NCI-H526 (cell line): ENCODE data around the gene NBPF12.
"Not testable (repeated sequence)": the region's sequence is repeated elsewhere in the genome, so short reads cannot be mapped to it uniquely, and the experiment has no call there.

ENCODE experiments used
- DNase-seq, 2 experiments: peaks; one replicate each; lab custom pipeline; 2025; lab: John Stamatoyannopoulos, UW

The NBPF12 gene, protein sequence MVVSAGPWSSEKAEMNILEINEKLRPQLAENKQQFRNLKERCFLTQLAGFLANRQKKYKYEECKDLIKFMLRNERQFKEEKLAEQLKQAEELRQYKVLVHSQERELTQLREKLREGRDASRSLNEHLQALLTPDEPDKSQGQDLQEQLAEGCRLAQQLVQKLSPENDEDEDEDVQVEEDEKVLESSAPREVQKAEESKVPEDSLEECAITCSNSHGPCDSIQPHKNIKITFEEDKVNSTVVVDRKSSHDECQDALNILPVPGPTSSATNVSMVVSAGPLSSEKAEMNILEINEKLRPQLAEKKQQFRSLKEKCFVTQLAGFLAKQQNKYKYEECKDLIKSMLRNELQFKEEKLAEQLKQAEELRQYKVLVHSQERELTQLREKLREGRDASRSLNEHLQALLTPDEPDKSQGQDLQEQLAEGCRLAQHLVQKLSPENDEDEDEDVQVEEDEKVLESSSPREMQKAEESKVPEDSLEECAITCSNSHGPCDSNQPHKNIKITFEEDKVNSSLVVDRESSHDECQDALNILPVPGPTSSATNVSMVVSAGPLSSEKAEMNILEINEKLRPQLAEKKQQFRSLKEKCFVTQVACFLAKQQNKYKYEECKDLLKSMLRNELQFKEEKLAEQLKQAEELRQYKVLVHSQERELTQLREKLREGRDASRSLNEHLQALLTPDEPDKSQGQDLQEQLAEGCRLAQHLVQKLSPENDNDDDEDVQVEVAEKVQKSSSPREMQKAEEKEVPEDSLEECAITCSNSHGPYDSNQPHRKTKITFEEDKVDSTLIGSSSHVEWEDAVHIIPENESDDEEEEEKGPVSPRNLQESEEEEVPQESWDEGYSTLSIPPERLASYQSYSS (N-terminal part only)

DNA sequence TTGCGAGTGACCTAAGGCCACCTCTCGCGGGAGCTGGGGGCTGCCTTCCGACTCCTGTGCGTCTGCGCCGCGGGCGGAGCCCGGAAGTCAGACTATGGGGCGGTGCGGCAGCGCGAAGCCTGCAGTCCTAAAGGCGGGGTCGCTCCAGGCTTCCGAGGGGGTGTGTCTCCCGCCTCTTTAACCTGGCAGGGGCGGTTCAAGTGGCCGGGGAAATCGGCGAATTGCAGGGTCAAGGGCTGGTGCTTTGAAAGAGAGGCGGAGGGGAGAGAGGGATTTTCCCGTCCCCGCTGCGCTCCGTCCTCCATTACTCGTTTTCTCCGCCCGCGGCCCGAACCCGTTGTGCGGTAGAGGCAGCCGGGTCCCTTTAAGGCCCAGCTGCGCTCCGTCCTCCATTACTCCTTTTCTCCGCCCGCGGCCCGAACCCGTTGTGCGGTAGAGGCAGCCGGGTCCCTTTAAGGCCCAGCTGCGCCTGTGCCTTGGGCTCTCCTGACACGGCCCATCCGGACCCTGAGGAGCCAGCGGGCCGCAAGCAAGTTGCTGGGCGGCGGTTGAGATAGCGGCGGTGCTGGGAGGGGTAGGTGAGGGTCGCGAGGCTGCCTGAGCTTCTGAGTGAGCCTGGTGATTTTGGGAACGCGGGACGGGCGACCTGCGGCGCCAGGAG, at the start of gene NBPF12:
TSS of gene NBPF12 (plus strand) at position 83 of the 661 bp plus-strand sequence. CDS start 21,820 bp downstream, outside the sequence.
- peak; percentile 85 to 96 for DNase-seq

DNA sequence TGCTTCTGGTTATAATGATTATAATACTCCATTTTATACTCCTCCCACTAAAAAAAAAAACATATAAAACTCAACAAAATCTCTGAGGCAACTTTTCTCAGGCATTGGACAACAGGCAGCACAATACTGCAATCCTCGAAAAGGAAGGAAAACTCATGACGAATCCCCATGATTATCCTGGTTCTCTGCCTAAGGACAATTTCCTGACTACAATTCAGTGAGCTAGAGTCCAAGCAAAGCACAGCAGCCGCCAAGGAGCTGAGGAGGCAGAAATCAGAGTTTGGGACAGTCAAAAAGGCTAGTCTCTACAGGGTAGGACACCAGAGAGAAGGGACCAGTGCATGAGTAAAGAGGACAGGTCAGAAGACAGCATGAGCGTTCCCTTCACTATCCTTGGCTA, 46.8 kb upstream of the NBPF12 start:
- not testable (repeated sequence) for DNase-seq

DNA sequence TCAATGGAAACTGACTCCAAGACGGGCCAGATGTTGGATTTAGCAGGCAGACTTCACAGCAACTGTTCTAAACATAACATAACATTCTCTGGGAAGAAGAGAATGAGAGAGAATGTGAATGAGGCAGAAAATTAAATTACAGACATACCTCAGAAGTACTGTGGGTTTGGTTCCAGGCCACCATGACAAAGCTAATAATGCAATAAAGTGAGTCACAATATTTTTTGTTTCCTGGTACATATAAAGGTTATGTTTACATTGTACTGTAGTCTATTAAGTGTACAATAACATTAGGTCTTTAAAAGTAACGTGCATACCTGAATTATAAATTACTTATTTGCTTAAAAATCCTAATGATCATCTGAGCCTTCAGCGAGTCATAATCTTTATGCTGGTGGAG, 45.8 kb upstream of the NBPF12 start:
- DNase-seq, result not testable (repeated sequence)

DNA sequence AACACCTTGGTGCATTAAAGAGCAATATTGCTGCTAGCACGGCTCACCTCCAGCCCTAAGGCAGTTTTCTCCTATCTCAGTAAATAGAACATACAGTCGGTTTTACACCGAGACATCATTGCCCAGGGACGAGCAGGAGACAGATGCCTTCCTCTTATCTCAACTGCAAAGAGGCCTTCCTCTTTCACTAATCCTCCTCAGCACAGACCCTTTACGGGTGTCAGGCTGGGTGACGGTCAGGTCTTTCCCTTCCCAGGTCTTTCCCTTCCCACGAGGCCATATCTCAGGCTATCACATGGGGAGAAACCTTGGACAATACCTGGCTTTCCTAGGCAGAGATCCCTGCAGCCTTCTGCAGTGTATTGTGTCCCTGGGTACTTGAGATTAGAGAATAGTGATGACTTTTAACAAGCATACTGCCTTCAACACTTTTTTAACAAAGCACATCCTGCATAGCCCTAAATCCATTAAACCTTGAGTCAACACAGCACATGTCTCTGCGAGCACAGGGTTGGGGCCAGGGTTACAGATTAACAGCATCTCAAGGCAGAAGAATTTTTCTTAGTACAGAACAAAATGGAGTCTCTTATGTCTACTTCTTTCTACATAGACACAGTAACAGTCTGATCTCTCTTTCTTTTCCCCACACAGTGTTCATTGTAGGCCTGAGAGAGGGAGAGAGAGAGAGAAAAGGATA, 30.4 kb upstream of the NBPF12 start:
- not testable (repeated sequence) for DNase-seq

DNA sequence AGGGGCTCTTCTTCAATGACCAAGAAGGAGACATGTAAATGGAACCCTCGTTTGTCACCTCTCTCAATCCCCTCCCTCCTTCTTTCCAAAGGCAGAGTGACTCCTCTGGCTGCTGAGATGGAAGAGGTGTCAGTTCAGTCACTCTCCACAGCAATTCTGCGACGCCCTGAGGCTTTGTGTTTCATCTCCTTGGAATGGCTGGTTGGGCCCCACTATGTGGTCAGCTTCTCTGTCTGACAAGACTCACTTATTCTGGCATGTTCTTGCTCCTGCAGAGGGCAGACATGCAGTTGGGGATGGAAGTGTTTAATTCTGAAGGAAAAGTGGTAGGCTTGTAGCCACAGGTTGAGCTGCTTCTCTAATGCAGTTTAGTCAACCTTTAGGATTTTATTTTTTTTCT, 25.1 kb upstream of the NBPF12 start:
- not testable (repeated sequence) for DNase-seq

DNA sequence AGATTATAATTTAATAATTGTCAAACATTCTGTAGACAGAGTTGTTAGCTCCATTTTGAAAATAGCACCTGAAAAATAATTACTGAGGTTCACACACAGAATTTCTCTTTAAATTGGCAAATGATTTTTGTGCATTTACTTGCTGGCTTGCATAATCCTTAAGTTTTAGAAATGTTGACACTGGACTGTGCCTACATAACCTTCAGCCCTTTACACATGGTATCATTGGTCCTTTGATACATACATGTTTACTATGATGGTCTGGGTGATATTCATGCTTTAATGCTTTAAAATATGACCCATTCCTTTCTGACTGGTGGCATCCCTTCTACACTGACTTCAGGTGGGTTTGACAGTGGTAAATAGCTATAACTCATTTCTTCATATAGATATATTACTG, 17.3 kb upstream of the NBPF12 start:
- not testable (repeated sequence) for DNase-seq

DNA sequence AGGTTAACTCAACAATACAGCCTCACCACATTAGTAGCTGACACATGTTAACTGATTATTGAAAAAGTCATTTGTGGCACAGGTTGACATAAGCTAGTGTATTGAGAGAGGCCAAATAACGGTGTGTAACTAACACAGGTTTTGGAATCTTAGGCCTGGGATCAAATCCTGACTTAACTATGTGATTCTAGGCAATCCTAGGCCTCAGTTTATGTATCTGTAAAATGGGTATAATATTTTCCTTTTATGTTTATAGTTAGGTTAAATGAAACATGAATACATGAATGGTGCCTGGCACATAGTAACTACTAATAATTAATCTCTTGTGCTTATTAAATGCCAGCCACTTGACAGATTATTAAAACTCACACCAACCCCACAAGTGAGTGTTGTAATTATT, 15.5 kb upstream of the NBPF12 start:
- DNase-seq, result not testable (repeated sequence)

DNA sequence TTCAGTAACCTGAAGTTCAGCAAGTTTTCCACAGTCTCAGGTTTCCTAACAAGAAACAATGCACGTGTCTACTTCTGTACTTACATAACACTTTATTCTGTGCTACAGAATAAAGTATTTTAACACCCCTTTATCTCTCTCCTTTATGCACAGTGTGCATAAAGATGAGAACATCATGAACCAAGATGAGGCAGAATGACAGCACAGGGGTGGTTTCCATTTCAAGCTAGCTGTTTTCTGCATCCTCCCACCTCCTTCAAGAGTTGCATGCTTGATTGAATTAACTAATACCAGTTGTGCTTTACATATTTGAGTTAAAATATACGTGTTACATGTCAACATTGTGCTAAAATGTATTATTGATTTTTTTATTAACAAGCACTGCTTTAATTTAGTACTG, 14.0 kb upstream of the NBPF12 start:
- not testable (repeated sequence) for DNase-seq

DNA sequence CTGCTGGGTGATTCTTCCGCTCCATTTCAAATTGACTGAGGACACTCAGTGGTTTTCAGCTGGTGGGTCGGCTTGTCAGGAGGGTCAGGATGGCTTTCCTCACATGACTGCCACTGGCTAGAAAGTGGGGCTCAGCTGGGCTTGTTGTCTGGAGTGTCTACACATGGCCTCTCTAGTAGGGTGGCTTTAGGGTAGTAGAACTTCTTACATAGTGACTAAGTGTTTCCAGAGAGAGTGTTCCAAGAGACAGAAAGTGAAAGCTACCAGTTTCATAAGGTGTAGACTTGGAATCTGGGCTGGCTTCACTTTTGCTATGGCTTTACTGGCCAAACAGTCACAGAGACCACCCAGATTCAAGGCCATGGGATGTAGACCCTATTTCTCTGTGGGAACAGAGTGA, 11.7 kb upstream of the NBPF12 start:
- DNase-seq, result not testable (repeated sequence)

DNA sequence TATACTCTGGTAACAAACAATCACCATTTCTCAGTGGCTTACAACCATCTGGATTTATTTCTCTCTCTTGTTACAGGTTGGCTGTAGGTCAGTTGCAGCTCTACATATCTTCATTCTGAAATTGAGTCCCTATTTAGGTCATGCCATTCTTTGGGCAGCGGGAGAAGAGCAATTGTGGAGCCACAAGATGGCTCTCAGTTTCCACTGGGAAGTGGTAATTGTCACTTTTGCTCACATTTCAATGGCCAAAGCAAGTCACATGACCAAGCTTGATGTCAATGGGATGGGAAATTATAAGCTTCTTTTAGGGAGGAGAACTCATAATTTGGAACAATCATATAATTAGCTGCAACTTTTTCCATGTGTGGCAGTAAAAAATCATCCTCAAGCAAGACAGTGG, 7.9 kb upstream of the NBPF12 start:
- not testable (repeated sequence) for DNase-seq

DNA sequence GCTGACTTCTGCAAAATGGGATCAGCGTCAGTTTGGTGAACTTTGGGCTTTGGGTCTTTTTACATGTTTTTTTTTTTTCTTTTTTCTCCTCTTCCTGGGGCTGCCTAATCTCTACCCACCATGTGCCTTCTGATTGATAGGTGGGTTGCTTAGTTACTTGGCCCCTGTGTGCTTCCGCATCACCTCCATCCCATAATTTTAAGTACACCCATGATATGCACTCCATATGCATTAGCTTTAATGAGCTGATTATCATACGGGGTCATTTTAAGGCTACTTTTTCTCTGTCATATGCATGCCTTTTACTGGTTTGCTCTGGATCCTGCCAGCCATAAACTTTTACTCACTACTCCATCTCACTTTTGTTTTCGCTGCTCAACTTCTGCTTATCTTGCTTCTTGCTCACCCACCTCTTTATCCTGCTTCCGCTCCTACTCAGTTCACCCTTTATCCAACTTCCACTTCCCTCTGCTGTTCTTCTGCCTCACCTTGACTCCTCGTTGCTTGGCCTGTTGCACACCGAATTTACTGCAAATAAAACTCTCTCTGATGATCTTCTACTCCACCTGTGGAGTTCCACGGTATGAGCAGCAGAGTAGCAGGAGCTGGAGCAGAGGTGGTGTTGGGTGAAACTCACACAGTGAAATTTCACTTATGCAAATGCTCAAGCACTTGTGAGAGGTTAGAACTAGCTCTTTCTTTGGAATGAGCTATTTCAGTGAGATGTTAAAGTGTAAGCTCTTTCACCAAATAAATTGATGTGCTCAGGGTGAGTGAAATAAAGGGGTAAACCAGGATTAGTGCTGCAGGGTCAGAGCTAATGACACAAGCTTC, 3.5 kb upstream of the NBPF12 start:
- DNase-seq, result peak; percentile 15 to 33

DNA sequence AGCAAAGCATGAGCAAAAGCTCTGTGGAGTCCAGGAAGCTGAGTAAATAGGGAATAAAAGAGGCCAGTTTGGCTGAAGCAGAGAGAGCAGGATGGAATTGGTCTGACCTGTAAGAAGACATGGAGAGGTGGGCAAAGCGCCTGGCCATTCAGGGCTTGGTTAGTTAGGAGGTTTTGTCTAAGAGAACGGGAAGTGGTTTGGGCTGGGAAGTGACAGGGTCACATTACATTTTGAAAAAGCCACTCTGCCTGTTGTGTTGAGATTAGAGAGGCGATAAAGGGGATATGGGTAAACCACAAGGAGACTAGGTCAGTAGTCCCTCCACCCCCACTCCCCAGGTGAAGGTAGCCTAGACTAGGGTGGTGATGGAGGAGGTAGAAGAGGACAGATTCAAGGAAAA, 662 bp upstream of the NBPF12 start:
- DNase-seq, result not testable (repeated sequence)

DNA sequence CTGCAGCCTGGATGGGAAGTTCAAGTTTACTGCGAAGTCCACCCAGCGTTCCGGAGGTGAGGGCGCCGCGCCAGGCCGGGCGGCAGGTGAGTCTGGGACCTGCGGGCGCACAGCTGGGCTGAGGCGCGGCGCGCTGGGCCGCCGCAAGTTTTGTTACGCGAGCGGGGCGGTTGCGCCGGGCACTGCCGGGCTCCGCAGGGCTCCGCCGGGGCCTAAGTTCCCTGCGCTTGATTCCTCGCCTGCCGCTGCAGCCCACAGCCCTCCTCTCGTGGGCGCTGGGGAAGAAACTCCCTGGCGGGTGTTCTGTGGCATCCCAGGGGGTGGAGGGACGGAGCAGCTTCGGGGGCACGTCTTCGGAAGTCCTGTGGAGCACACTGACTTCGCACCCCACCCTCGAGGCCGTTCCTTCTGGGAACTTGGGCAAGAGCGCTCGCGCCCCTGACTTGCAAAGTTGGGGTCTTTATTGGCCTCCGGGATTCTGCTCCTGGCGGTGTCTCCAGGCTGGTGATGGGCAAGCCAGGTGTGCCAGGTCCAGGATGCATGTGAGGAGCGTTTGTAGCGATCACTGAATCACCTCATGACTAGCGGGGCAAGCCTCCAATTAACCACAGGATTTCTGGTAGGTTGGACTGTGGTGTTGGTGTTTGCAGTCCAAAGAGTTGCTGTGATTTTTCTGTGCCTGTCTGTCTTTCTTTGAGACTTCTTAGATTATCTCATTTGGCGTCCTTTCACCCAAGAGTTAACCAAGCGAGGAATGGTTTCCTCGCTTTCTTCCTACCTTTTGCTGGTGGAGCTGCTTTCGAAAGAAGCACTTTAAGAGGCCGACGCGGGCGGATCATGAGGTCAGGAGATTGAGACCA, 1.0 kb downstream of the NBPF12 start:
- DNase-seq, result peak; percentile 51 to 79

DNA sequence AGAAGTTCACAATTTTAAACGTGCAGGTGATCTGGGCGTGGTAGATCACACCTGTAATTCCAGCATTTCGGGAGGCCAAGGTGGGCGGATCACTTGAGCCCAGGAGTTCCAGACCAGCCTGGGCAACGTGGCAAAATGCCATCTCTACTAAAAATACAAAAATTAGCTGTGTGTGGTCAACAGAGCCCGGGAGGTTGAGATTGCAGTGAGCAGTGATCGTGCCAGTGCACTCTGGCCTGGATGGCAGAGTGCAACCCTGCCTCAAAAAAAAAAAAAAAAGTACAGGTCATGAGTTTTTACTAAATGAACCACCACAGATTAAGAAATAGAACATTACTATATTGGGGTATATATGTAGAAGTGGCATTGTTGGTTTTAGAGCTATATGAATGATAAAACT, 2.2 kb downstream of the NBPF12 start:
- DNase-seq, result not testable (repeated sequence)

DNA sequence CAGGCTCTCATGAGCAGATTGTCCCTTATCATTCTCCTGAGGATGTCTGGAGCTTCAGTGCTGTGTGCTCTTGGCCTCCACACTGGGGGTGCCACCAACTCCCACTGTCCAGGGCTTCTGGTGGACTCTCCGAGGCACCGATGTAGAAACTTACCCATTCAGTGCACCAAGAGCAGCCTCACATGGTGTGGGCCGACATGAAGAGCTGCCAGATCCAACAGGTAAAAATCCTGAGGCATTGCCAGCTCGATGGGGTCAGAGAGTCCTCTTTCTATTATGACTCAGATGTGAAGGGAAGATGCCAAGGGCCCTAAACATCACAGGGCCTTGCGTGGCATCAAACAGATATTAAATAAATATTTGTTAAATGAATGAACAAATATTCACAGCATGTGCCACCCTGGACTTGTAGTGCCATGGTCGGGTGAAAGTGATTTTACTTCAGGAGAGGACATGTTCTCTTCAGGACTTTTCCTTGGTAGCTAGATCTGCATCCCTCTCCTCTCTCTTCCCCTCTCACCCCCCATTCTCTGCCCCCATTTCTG, 5.3 kb downstream of the NBPF12 start:
- not testable (repeated sequence) for DNase-seq

DNA sequence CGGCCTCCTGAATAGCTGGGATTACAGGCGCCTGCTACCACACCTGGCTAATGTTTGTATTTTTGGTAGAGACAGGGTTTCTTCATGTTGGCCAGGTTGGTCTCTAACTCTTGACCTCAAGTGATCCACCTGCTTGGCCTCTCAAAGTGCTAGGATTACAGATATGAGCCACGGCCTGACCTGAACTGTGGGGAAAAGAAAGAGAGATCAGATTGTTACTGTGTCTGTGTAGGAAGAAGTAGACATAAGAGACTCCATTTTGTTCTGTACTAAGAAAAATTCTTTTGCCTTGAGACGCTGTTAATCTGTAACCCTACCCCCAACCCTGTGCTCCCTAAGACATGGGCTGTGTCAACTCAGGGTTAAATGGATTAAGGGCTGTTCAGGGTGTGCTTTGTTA, 10.0 kb downstream of the NBPF12 start:
- not testable (repeated sequence) for DNase-seq

DNA sequence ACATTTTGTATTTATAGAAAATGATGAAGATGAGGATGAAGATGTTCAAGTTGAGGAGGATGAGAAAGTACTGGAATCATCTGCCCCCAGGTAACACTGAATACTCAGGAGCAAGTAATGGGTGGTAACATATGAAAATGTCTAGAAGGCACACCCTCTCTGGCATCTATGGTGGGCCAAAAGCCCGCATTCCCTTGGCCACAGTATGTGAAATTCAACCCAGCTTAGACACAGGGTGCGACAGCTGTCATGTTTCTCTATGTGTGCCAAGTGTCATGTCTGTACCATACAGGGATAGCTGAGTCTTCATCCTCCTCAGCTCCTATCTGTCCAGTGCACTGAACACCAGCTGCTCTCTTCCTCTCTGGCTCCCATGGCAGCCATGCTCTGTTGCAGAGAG, 26.2 kb downstream of the NBPF12 start:
- DNase-seq, result not testable (repeated sequence)

DNA sequence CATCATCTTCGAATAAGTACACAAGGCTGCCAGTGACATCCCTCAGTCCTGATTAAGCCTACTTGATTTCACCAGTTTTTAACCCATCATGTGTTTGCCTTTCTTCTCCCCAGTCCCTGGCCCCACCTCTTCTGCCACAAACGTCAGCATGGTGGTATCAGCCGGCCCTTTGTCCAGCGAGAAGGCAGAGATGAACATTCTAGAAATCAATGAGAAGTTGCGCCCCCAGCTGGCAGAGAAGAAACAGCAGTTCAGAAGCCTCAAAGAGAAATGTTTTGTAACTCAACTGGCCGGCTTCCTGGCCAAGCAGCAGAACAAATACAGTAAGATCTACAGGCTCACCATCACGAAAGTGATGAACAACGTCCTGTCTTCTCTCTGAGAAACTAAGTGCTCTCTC, 28.2 kb downstream of the NBPF12 start:
- not testable (repeated sequence) for DNase-seq

DNA sequence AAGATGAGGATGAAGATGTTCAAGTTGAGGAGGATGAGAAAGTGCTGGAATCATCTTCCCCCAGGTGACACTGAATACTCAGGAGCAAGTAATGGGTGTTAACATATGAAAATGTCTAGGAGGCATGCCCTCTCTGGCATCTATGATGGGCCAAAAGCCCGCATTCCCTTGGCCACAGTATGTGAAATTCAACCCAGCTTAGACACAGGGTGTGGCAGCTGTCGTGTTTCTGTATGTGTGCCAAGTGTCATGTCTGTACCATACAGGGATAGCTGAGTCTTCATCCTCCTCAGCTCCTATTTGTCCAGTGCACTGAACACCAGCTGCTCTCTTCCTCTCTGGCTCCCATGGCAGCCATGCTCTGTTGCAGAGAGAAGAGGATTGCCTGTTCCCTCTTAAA, 32.5 kb downstream of the NBPF12 start:
- DNase-seq, result not testable (repeated sequence)
